ENCODE data around the gene WDPCP. TPM values are rescaled to one million over a fixed set of nuclear protein-coding genes. Genes with fewer than 3 reads are reported as not detected.

WDPCP gene
- total and polyA plus RNA-seq, 2 of the 4 experiments (the other 2 are of a cell fraction) = 2.2 to 10.2 TPM

DNA sequence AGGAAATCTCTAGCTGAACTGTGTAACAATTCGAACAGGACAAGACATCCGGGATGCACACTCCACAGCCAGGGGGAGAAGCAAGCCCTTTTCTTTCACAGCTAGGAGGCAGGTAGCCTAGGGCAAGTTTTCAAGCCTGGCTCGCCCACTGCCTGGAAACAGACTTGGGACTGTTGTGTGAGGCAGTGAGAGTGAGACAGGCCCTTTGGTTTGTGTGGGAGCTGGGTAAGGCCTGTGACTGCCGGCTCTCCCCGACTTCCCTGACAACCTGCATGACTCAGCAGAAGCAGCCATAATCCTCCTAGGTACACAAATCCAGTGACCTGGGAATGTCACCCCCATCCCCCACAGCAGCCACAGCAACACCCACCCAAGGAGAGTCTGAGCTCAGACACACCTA is 179.7 kb downstream of the WDPCP start:
- Histone ChIP-seq H3K9me3 (ENCODE audit: control insufficient read depth, insufficient read depth, low read length) (no peaks in the 10 kb centered on the region), H2BK120ac (ENCODE audit: low read depth, low read length) (no peak overlapping the region), H2BK5ac (ENCODE audit: low read depth, low read length, poor library complexity, severe bottlenecking) (no peak overlapping the region), H2AK9ac (replicated peaks; ENCODE audit: low read depth, low read length, poor library complexity) (no peak overlapping the region), H3K4me2 (ENCODE audit: low read depth, low read length) (no peak overlapping the region), H4K20me1 (ENCODE audit: insufficient read depth, low read length) (no peaks in the 10 kb centered on the region), H3K4ac (ENCODE audit: low read depth, low read length) (no peak overlapping the region), H4K8ac (ENCODE audit: low read depth in 2 of 2, low read length in 2 of 2) (no peak overlapping the region), H3K18ac (ENCODE audit: low read depth, low read length) (no peak overlapping the region), H3K79me1 (ENCODE audit: low read depth in 1 of 2, low read length in 2 of 2) (no peaks in the 10 kb centered on the region), H3K9ac (ENCODE audit: low read depth, low read length) (no peak overlapping the region), H3K36me3 (ENCODE audit: control insufficient read depth, insufficient read depth, low read length) (no peaks in the 10 kb centered on the region), H4K5ac (ENCODE audit: low read depth, low read length) (no peak overlapping the region), H3K56ac (ENCODE audit: extremely low read depth, insufficient read depth, low read length) (no peak overlapping the region), H3K4me1 (ENCODE audit: control insufficient read depth, insufficient read depth, low read length) (no peaks in the 10 kb centered on the region), H3K14ac (replicated peaks; ENCODE audit: low read depth, low read length) (no peak overlapping the region), H3K23ac (ENCODE audit: low read depth, low read length) (no peak overlapping the region), H2BK15ac (ENCODE audit: low read depth, low read length) (no peak overlapping the region), H3K4me3 (ENCODE audit: insufficient read depth, low read depth, low read length) (no peak overlapping the region), H2AFZ (replicated peaks; ENCODE audit: low read length, poor library complexity) (no peak overlapping the region), H2AK5ac (ENCODE audit: low read depth, low read length) (no peak overlapping the region), H3K27ac (ENCODE audit: insufficient read depth, low read length) (no peak overlapping the region), H2BK20ac (ENCODE audit: low read depth, low read length) (no peak overlapping the region), H3K27me3 (ENCODE audit: control insufficient read depth, insufficient read depth, low read length) (no peaks in the 10 kb centered on the region), H4K91ac (ENCODE audit: insufficient read depth, low read depth, low read length) (no peak overlapping the region), H3K9me1 (ENCODE audit: insufficient read depth, low read length) (no peaks in the 10 kb centered on the region)
- BruUV-seq (replicated peaks) = no TSS peak
- DNase-seq = no peak
- POLR2A ChIA-PET (ENCODE audit: unreplicated experiment) = no interaction called here
- ATAC-seq (ENCODE audit: low read depth) = no peak
- intact Hi-C loops (cut with micrococcal nuclease) (no loop called here), dilution Hi-C loops (cut with HindIII; ENCODE audit: low sequenced_read_pairs, unreplicated experiment) (no loop called here), in situ Hi-C loops (cut with MboI; ENCODE audit: low sequenced_read_pairs) (no loop called here)
- no CpG with 5 or more reads among the region's 5 CpGs for WGBS, 2 experiments (ENCODE audit: extremely low coverage in 2 of 2, insufficient read length in 1 of 2)
- no peak for TF ChIP-seq RCOR1 (IDR thresholded peaks at IDR 0.05; ENCODE audit: insufficient replicate concordance, low read length)
- CTCF ChIA-PET = interaction anchor here (1.6 kb wide), 1 partner anchor 22 kb away, joined by 4 read pairs; no protein-coding TSS in a partner anchor

Data from IMR-90 (cell line).